Activated CD4-positive, alpha-beta T cell treated with anti-CD3 and anti-CD28 coated beads, Interleukin-2, amount 50 U/mL, for 48 hours (primary cell): Measurements from ENCODE around the gene GGA1.
"Not testable (repeated sequence)": the region's sequence is repeated elsewhere in the genome, so short reads cannot be mapped to it uniquely, and the experiment has no call there.

Experiments used
- DNase-seq, 2 experiments: peaks; one replicate each; pipeline ENCODE4 v3.0.0-alpha.2; 2020

Gene GGA1

GRCh38 chr22:37656583-37656982 lies 47.9 kb downstream of the GGA1 start:
- DNase-seq = not testable (repeated sequence)

DNA sequence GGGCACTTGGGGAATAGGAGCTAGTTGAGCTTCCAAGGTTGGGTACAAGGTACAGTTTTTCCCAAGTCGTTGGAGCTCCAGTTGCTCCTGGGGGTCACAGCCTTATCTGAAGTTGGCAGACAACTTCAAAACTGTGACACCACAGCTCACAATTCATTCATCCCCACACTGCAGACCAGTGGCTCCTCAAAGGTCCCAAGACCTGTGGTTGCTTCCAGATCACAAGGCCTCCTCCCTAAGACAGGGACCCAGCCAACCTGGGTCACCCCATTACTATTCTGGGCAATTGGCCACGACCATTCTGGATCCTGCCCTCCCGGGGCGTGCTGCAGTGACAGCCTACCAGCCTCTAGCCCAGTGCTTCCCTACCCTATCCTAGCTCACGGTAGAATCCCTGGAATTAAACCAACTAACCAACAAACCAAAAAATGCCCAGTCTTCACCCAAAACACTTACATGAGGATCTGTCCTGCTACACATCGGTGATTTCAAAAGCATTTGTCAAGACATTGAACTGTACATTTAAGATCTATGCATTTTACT lies 49.0 kb downstream of the GGA1 start:
- DNase-seq = no peak

DNA sequence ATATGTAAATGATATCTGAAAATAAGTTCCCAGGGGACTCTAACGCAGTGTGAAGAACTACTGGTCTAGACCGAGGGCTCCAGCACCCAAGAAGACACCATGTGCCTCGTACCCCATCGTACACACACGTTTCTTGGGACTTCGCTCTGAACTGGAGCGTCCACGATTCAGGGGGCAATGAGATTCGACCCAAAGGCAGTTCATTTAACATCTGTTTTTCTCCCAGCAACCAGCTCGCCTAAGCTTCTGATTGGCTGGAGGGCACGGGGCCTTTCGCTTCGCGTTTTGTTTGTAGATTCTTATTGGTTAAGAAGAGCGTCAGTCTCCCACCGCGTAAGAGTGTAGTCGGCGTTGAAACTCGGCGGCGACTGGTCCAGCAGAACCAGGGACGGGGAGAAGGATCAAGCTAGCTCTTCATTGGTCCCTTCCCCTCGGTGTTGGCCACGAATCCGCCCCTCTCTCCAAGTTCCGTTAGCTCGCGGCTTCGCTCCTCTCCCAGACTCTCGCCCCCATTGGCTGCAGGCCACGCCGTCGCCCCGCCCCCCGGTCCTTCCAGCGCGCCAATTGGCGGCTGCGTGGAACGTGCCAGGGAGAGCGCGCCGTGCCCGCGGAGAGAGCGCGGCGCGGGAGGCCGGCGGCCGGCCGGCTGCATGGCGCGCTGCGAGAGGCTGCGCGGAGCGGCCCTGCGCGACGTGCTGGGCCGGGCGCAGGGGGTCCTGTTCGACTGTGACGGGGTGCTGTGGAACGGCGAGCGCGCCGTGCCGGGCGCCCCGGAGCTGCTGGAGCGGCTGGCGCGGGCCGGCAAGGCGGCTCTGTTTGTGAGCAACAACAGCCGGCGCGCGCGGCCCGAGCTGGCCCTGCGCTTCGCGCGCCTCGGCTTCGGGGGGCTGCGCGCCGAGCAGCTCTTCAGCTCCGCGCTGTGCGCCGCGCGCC lies 49.8 kb downstream of the GGA1 start, which contains the start of gene PDXP:
Gene PDXP (plus strand): TSS at position 591 of the 933 bp plus-strand sequence. CDS start 60 bp downstream, at position 651.
- DNase-seq = peak; percentile 99

DNA sequence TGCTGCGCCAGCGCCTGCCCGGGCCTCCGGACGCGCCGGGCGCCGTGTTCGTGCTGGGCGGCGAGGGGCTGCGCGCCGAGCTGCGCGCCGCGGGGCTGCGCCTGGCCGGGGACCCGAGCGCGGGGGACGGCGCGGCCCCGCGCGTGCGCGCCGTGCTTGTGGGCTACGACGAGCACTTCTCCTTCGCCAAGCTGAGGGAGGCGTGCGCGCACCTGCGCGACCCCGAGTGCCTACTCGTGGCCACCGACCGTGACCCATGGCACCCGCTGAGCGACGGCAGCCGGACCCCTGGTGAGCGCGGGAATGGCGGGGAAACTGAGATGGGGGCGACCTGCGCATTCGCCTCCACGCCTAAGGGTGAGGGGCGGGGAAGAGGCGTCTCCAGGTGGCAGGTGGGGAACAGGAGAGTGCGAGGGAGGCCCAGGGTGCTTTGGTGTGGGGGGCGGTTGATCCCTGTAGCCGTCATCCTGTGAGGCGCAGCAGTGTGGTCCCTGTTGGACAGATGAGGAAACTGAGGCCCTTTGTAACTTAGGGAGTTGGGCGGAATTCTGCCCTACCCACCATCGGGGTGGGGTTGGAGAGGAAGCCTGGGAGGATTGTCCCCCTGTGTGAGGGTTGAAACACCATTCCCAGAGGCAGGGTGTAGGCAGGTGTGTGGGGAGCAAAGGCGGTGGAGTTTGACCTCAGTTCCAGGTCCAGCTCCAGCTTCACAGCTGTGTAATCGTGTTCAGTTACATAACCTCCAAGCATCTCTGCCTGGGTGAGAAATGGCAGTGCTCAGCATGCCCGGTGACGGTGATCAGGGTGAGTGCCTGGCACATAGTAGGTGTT lies 50.6 kb downstream of the GGA1 start:
- DNase-seq = peak in 1 of 2 experiments; percentile 25

DNA sequence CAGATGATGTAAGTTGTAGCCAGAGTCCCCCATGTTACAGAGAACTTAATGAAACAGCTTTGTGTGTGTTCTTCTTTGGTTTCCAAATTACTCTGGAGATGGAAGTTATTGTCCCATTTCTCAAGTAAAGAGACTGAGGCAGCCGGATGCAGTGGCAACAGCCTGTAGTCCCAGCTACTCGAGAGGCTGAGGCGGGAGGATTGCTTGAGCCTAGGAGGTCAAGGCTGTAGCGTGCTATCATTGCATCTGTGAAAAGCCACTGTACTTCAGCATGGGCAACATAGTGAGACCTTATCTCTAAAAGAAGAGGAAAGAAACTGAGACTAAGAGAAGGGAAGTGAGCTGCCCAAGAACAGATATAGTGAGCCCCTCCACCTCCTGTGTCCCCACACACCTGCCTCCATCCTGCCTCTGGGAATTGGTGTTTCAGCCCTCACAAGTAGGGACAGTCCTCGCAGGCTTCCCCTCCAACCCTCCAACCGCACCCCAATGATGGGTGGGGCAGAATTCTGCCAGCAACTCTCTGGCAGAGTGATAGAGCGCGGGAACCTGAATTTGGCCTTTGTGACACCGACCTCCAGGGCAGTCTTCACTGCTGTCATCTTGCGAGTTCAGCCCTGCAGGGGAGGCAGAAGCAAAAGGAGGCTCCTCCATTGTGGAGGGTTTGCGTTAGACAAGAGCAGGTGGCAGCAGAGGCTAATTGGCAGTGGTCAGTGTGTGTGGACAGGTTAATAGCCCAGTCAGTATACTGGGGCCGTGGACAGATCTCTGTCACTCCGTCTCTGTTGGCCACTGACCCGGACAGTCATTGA lies 51.5 kb downstream of the GGA1 start:
- DNase-seq = no peak

DNA sequence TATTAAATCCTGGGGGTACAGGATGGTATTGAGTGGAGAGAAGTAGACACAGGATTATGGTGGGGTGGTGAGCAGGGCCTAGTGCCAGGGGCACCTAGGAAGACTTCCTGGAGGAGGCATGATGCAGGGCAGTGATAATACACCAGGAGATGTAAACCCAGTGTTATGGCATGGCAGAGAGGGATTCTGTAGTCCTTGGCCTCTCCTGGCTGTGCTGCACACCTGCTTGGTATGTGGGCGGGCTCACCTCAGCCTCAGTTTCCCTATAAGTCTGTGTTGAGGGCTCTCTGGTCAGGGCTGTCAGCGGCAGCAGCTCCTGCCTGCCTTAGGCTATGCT lies 52.0 kb downstream of the GGA1 start:
- no peak for DNase-seq

DNA sequence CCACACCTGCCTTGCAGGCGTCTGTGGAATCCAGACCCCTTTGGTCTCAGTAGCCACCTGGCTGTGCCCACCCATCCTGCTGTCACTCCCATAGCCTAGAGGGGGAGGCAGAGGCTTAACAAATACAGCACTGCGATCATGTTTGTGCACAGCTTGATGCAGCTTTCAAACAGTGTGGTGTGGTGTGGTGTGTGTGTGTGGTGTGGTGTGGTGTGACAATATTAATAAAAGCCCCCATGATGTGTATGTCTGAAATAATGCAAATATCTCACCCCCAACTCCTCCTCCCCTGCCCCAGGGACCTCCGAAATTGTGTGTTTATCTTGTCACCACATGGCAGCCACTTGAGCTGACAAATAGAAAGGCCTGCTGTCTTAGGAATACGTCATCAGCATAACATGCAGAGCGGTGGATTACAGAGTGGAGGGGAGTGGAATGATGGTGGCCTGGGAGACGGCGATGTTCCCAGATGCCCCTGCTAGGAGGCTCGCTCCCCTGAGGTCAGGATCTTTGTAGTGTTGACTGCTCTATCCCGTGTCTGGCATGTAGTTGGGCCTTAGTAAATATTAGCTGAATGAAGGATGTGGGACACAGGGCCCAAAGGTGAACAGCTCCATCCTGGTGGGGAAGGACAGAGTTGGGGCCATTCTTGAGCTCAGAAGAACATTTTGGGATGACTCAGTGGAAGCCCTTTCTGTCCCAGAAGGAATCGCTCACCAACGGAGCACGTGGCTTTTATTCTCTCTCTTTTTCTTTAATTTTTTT lies 52.7 kb downstream of the GGA1 start:
- no peak for DNase-seq

DNA sequence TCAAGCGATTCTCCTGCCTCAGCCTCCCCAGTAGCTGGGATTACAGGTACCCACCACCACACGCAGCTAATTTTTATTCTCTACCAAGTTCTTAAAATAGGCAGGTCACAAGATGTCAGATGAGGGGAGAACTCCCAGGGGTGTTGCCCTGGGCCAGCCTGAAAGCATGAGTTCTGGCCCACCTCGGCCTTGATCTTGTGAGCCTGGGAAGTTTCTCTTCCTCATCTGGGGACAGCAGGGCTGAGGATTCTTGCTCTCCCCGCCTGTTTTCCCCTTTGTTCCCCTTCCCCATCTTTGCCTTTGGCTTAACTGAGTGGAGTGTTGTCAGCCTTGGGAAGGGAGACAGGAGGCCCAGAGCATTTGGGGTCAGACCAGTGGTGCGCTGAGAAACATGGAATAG lies 53.4 kb downstream of the GGA1 start:
- DNase-seq = no peak

DNA sequence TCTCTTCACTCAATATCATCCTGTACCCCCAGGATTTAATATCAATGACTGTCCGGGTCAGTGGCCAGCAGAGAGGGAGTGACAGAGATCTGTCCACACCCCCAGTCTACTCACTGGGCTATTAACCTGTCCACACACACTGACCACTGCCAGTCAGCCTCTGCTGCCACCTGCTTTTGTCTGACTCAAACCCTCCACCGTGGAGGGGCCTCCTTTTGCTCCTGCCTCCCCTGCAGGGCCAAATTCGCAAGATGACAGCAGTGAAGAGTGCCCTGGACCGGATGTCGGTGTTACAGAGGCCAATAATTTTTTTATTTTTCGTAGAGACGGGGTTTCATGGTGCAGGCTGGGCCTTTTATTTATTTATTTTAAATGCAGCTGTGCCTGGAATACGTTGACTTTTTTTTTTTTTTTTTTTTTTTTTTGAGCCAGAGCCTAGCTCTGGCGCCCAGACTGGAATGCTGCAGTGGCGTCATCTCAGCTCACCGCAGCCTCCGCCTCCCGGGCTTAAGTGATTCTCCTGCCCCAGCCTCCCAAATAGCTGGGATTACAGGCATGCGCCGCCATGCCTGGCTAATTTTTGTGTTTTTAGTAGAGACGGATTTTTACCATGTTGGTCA lies 55.0 kb downstream of the GGA1 start:
- DNase-seq = no peak

DNA sequence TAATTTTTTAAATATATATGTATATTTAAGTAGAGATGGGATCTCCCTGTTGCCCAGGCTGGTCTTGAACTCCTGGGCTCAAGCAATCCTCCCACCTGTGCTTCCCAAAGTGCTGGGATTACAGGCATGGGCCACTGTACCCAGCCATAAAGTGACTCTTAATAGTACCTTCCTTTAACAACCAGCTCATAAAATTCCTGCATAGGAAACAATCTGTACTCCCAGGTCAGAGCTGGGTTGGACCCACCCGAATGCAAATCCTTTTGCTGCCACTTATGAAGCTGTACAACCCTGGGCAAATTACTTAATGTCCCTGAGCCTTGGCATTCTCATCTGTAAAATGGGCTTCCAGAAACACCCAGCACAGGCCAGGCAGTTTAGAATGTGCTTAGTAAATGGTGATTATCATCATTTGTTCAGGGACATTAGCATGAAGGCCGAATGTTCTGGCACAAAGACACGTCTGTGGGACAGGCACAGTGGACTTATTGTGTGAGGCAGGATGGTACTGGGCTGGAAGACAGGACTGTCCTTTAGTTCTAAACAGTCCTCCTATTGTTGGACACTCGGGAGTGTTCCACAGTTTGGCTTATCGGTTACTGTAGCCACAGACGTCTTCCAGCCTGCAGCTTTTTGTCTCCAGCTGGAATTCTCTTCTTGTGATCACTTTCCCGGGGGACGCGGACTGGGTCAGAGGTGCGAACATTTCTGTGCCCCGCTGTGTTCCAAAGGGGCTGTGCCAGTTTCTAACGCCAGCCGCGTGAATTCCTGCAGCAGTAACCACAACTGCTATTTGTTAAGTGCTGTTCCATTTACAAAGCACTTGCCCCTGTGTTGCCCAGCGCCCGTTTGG lies 55.8 kb downstream of the GGA1 start:
- DNase-seq = no peak

GRCh38 chr22:37665487-37665886 lies 56.9 kb downstream of the GGA1 start:
- no peak for DNase-seq

GRCh38 chr22:37669586-37669985 lies 61.0 kb downstream of the GGA1 start:
- no peak for DNase-seq

DNA sequence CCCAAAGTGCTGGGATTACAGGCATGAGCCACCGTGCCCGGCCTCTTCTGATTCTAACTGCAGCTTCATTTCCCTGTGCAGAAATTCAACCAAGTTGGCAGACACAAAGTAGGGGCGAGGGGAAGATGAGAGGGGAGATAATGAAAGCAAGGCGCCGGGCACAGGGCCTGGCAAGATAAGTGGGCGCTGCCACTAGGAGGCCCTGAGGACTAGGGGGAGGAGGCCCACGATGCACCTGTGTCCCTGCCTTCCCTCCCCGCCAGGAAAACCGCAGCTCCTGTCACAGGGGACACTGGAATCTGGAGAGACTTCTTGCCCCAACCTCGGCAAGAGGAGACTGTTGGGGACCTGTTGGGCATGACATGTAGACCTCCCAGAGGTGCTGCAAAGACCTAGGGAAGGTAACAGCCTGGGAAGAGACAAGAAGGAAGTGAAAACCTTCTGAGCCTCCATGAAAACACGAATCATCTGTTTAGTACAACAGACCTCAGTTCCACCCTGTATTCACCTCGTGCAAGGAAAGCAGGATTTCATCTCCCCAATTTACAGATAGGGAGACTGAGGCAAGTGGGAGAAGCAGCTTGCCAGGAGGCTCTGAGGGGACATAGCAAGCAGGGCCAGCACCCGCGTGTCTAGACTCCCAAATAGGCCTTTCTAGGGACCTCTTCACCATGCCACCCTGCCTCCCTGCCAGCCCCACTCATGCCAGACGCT lies 63.7 kb downstream of the GGA1 start:
- DNase-seq = peak in 1 of 2 experiments; percentile 20

DNA sequence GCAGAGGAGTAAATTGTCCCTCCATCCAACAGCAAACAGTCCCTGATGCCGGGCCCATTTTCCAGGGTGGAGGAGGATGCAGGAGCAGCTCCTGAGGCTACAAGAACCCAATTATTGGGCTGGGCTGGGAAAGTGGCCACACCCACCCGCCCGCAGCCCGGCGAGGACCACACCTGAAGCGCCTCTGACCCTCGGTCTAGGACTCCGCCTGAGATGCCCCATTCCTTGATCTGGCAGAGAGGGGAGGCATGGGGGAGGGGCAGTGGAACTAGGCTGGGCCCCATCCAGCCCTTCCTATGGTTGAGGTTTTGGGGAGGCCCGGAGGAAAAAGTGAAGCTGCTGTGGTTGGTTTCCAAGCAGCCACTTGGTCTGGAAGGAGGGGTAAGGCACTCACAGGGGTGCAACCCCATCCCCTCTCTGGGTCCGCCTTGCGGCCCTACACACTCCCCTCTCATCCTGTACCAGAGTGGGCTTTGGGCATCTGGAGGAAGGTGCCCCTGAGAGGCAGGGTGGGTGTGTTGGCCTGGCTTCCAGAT lies 64.4 kb downstream of the GGA1 start:
- DNase-seq = peak; percentile 33 to 50

- DNase-seq = no peak
Observed at GRCh38 chr22:37674248-37674647, 65.6 kb downstream of the GGA1 start.

GRCh38 chr22:37674951-37675929 lies 66.6 kb downstream of the GGA1 start, which contains the start of gene LGALS1:
LGALS1 (plus strand) TSS chr22:37675636; CDS start chr22:37675703, 67 bp downstream.
- DNase-seq = peak; percentile 82 to 88

- DNase-seq = peak; percentile 34 to 53
Observed at GRCh38 chr22:37675930-37676735, 67.5 kb downstream of the GGA1 start.
